GM19240 (cell line): ENCODE results near the gene KIF19.

Experiments
- DNase-seq: peaks from one replicate; pipeline ENCODE4 v3.0.0; 2011; ENCODE audit warnings: low spot score; ENCODE audit not compliant: insufficient read length

The KIF19 gene

GRCh38 chr17:74303305-74303704 is 22.7 kb upstream of the KIF19 start:
- no peak for DNase-seq

- DNase-seq = no peak
Measured at GRCh38 chr17:74304184-74304583, 21.8 kb upstream of the KIF19 start.

GRCh38 chr17:74305865-74306654 is 20.0 kb upstream of the KIF19 start:
- no peak for DNase-seq

GRCh38 chr17:74307984-74308773 is 17.8 kb upstream of the KIF19 start:
- no peak for DNase-seq

- no peak for DNase-seq
Measured at GRCh38 chr17:74309902-74310301, 16.1 kb upstream of the KIF19 start.

- no peak for DNase-seq
Measured at GRCh38 chr17:74314877-74315276, 11.1 kb upstream of the KIF19 start.

GRCh38 chr17:74316220-74316619 is 9.8 kb upstream of the KIF19 start:
- DNase-seq = no peak

- DNase-seq = no peak
Measured at GRCh38 chr17:74317071-74317470, 9.0 kb upstream of the KIF19 start.

GRCh38 chr17:74318391-74318790 is 7.6 kb upstream of the KIF19 start:
- DNase-seq = no peak

- no peak for DNase-seq
Measured at GRCh38 chr17:74324521-74324920, 1.5 kb upstream of the KIF19 start.

GRCh38 chr17:74325376-74325742 is 667 bp upstream of the KIF19 start:
- no peak for DNase-seq

- DNase-seq = no peak
Measured at GRCh38 chr17:74326506-74326905, 480 bp downstream of the KIF19 start.

GRCh38 chr17:74328487-74328886 is 2.5 kb downstream of the KIF19 start:
- no peak for DNase-seq

- DNase-seq = no peak
Measured at GRCh38 chr17:74329378-74329777, 3.4 kb downstream of the KIF19 start.

GRCh38 chr17:74330446-74330845 is 4.4 kb downstream of the KIF19 start:
- no peak for DNase-seq

GRCh38 chr17:74332017-74332650 is 6.1 kb downstream of the KIF19 start:
- DNase-seq = no peak

GRCh38 chr17:74332763-74333283 is 6.8 kb downstream of the KIF19 start:
- DNase-seq = no peak

- no peak for DNase-seq
Measured at GRCh38 chr17:74334393-74335039, 8.5 kb downstream of the KIF19 start.

- no peak for DNase-seq
Measured at GRCh38 chr17:74335529-74336062, 9.6 kb downstream of the KIF19 start.

GRCh38 chr17:74336307-74336706 is 10.3 kb downstream of the KIF19 start:
- no peak for DNase-seq

GRCh38 chr17:74337834-74338500 is 11.9 kb downstream of the KIF19 start:
- no peak for DNase-seq
